HEK293T (cell line): Measurements from ENCODE around the gene TIMM10.

ENCODE experiments used
- BHLHE40 ChIP-seq: fragments of 450-650 bp; IDR thresholded peaks from 2 replicates; pipeline ENCODE4 v1.6.1; 2016; ENCODE audit warnings: mild to moderate bottlenecking, moderate library complexity, borderline replicate concordance
- CTBP1 ChIP-seq: fragments of 450-650 bp; IDR thresholded peaks from 2 replicates; pipeline ENCODE4 v1.6.1; 2016; ENCODE audit warnings: borderline replicate concordance
- ELF4 ChIP-seq: fragments of 450-650 bp; IDR thresholded peaks from 2 replicates; pipeline ENCODE4 v1.6.1; 2017; ENCODE audit warnings: antibody characterized with exemption
- FOXA1 ChIP-seq: fragments of 450-650 bp; IDR thresholded peaks from 2 replicates; pipeline ENCODE4 v1.6.1; 2016; ENCODE audit warnings: mild to moderate bottlenecking
- FOXK2 ChIP-seq: fragments of 450-650 bp; IDR thresholded peaks from 2 replicates; pipeline ENCODE4 v1.6.1; 2016; ENCODE audit warnings: mild to moderate bottlenecking
- FOXM1 ChIP-seq: fragments of 450-650 bp; IDR thresholded peaks from 2 replicates; pipeline ENCODE4 v1.6.1; 2017; ENCODE audit warnings: mild to moderate bottlenecking, borderline replicate concordance
- L3MBTL2 ChIP-seq: fragments of 450-650 bp; conservative IDR thresholded peaks from 2 replicates; pipeline ENCODE4 v1.6.1; 2016; ENCODE audit warnings: mild to moderate bottlenecking
- LEF1 ChIP-seq: fragments of 450-650 bp; IDR thresholded peaks from 2 replicates; pipeline ENCODE4 v1.6.1; 2017; ENCODE audit warnings: mild to moderate bottlenecking, borderline replicate concordance
- NFRKB ChIP-seq: fragments of 450-650 bp; IDR thresholded peaks from 2 replicates; pipeline ENCODE4 v1.6.1; 2016; ENCODE audit warnings: mild to moderate bottlenecking, moderate library complexity
- SP1 ChIP-seq: fragments of 450-650 bp; IDR thresholded peaks from 2 replicates; pipeline ENCODE4 v1.6.1; 2017
- SUZ12 ChIP-seq: fragments of 450-650 bp; IDR thresholded peaks from 2 replicates; pipeline ENCODE4 v1.6.1; 2016; ENCODE audit warnings: mild to moderate bottlenecking
- TARDBP ChIP-seq: fragments of 450-650 bp; IDR thresholded peaks from 2 replicates; pipeline ENCODE4 v1.6.1; 2016
- ZNF384 ChIP-seq: fragments of 450-650 bp; IDR thresholded peaks from 2 replicates; pipeline ENCODE4 v1.6.1; 2016
- TF ChIP-seq, protein P1 (sequence below): fragments of 450-650 bp; IDR thresholded peaks from 2 replicates; pipeline ENCODE4 v1.6.1; 2016

GRCh38 chr11:57552479-57552878 is 21.9 kb upstream of the TIMM10 start:
- no peak for TF ChIP-seq TARDBP
- no peak for TF ChIP-seq CTBP1
- no peak for TF ChIP-seq L3MBTL2
- TF ChIP-seq SP1: no peak
- TF ChIP-seq FOXA1: no peak
- no peak for TF ChIP-seq ELF4
- no peak for TF ChIP-seq FOXM1
- no peak for TF ChIP-seq FOXK2
- TF ChIP-seq ZNF384: no peak
- TF ChIP-seq BHLHE40: no peak
- no peak for TF ChIP-seq SUZ12
- TF ChIP-seq, protein P1, sequence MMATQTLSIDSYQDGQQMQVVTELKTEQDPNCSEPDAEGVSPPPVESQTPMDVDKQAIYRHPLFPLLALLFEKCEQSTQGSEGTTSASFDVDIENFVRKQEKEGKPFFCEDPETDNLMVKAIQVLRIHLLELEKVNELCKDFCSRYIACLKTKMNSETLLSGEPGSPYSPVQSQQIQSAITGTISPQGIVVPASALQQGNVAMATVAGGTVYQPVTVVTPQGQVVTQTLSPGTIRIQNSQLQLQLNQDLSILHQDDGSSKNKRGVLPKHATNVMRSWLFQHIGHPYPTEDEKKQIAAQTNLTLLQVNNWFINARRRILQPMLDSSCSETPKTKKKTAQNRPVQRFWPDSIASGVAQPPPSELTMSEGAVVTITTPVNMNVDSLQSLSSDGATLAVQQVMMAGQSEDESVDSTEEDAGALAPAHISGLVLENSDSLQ: no peak
- TF ChIP-seq LEF1: no peak
- no peak for TF ChIP-seq NFRKB
